Activated CD4-positive, alpha-beta T cell treated with anti-CD3 and anti-CD28 coated beads, Interleukin-10, Interleukin-2, amounts not matched to agents 100 ng/mL and 50 ng/mL, durations not matched to agents 16 hours and 8 hours (primary cell): ENCODE data around the gene GRIK4.

Experiments
- DNase-seq: peaks from one replicate; pipeline ENCODE4 v3.0.0-alpha.2; 2020

Gene GRIK4

DNA sequence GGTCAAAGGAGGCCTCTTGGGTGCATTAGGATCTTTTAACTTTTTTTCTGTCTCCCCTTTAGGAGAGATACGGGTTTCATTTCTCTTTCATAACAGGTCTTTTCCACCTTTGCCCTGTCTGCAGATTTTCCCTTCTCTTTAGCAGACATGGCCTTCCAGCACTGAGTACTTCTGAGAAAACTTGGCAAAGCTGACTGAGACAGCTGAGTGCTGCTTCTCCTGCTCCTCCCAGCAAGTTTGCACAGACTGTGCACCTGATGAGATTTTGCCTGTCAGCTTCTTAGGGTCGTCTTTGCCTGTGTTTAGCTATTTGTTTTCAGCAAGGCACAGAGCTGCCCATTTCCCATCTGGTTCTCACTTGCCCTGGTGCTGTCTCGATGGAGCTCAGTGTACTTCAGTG, 424.8 kb downstream of the GRIK4 start:
- no peak for DNase-seq

- no peak for DNase-seq
These were observed 426.0 kb downstream of the GRIK4 start for GRCh38 chr11:120937501-120937900.

DNA sequence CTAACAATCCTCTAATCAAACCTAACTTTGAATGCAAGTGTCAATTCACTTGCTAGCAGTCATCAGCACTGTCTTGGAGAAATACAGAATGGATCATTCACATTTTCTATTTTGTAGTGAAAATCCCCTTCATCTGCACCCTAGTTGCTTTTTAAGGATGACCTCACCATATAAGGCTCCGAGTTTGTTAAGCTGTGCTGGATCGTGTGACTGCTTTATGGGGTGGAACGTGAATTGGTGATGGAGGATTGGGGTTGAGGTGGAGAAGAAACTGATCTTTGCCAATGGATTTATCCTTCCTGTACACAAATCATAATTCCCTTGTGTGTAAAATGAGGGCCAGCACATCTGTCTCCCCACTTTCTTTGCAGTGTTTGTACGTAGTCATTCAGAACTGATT, 426.7 kb downstream of the GRIK4 start:
- no peak for DNase-seq

- DNase-seq: no peak
These were observed 428.8 kb downstream of the GRIK4 start for GRCh38 chr11:120940160-120940848.

- no peak for DNase-seq
These were observed 429.5 kb downstream of the GRIK4 start for GRCh38 chr11:120941000-120941399.

DNA sequence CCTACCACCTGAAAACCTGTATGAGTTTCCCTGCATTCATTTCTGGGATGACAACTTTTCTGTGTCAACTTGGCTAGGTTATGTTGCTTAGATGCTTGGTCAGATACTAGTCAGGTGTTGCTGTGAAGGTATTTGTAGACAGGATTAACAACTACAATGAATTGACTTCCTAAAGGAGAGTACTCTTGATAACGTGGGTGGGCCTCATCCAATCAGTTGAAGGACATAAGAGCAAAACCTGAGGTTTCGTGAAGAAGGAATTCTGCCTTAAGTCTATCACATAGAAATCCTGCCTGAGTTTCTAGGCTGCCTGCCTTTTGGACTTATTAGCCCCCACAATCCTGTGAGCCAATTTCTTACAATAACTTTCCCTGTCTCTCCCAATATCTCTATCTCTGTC, 431.2 kb downstream of the GRIK4 start:
- DNase-seq: no peak

DNA sequence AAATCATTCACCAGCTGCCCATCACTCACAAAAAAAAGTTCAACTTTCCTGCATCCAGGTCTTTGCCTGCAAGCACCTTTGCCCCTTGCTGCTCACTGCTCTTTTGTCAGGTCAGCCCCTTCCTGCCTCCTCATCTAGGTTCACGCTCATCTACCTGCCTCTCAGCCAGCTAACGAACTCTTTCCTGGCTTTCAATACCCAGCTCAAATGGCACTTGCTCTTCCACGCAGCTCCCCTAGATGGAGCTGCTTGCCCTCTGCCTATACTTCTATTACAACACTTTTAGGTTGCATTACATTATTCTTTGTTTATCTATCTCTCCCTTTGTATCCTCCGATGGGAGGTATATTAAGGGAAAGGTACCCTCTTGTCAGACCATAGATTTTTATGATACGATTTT, 433.5 kb downstream of the GRIK4 start:
- no peak for DNase-seq

GRCh38 chr11:120950880-120951279, 439.3 kb downstream of the GRIK4 start:
- DNase-seq: no peak

- DNase-seq: peak; percentile 71
These were observed 441.2 kb downstream of the GRIK4 start for GRCh38 chr11:120952461-120953434.

GRCh38 chr11:120954381-120954780, 442.8 kb downstream of the GRIK4 start:
- DNase-seq: no peak

DNA sequence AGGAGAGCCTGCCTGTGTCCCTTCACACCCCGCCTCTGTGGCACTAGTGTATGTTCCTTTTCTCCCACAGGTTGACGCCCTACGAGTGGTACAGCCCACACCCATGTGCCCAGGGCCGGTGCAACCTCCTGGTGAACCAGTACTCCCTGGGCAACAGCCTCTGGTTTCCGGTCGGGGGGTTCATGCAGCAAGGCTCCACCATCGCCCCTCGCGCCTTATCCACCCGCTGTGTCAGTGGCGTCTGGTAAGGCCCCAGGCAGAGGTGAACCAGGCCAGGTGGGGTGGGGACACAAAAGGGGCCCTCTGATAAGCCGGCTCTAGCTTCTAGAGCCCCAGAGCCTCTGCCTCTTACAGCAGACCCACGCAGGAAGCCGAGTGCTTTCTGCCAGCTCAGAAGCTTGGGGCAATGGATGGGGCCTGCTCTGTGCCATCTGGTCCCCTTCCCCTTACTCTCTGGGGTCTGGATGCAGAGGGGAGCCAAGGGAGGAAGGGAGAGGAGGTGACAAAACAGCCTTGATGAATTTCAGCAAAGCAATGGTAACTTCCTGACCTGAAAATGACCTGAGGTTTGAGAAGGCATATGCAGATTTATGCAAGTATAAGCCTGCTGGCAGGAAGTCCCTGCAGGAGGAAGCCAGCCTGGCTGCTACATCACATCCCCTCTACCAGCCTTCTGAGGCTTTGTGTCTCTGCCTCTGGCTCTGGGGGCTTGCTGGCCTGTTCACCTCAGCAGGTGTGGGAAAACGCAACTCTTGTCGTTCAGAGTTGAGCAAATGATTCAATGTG, 445.4 kb downstream of the GRIK4 start:
- DNase-seq: peak; percentile 5

- no peak for DNase-seq
These were observed 446.6 kb downstream of the GRIK4 start for GRCh38 chr11:120958185-120958584.

DNA sequence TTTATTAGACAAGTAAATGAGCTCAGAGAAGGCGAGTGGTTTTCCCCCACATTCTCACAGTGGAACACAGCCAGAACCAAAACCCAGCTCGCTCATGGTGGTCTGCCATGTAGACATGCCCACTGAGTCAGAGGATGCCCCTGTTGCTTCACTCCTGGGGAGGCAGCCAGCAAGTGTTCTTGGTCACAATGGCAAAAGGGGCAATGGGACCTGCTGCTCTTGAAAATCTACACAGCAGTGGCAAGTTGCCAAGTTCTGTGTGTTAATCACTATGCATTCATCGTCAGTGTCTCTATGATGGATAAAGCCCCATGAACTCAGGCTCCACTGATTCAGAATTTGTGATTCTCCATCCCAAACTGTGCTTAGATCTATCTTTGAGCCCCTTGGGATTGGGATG, 447.6 kb downstream of the GRIK4 start:
- no peak for DNase-seq

DNA sequence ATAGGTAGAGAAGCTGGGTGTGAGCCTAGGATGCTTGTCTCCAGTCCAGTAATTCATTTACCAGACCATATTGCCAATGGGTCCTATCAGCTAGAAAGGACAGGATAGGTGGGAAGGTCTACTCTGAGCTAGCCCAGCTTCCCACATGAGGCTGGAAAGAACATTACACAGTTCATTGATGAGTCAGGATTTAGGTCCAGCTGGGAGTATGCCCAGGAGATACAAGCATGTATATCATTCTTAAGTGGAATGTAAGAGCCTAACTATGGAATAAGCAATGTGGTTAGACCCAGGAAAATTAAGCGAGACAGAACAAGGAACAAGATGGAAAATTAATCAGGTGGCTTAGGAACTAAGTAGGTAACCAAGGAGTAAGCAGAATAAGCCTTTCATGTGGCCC, 453.3 kb downstream of the GRIK4 start:
- no peak for DNase-seq

DNA sequence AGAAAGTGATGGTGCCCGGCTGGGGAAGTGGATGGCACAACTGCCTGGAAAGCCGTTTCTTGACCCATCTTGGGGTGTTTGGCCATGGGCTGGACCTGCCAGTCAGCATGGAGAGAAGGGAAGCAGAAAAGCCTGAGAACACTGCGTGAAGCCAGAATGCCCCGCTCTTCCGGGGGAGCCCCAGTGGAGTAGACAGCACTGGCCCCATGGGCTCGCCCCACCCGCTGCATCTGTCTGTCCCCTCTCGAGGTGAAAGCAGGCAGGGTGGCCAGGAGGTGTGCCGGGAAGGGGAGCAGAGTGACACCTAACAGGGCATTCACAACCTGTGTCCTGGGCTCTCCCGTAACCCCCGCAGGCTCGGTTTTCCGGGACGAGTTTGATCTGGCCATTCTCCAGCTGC, 455.3 kb downstream of the GRIK4 start:
- no peak for DNase-seq

DNA sequence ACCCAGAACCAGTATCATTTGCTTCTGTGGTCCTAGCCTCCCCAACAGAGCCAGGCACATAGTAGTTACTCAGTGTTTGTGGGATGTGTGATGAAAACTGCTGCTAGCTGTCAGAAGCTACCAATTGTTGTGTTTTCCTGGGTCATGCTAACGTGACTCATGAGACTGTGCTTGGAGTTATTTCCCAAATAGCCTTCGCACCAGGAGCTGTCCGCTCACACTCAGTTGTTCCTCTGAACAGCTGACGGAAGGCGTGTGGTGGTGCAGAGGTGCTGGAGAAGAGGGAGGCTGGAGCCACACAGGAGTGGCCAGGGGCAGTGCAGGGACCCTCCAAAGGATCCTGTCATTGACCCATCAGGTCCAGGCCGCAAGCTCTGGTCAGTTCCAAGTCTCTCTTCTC, 458.4 kb downstream of the GRIK4 start:
- no peak for DNase-seq

DNA sequence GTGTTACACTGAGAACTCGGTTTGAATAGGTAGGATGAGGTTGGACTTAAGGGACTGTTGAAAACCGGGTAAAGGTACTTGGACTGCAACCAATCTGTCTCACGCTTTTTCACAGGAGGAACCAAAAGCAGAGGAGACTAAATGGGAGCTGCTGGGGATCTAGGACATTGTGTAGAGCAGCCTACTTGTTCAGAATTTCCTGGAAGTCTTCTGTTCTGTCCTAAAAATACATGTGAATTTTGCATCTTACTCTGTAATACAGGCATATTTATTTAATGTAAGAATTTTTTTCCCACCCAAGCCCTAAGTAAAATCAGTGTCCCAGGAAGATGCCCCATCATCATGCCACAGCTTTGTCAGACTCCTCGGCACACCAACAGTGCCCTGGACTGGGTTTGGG, 460.3 kb downstream of the GRIK4 start:
- DNase-seq: no peak

DNA sequence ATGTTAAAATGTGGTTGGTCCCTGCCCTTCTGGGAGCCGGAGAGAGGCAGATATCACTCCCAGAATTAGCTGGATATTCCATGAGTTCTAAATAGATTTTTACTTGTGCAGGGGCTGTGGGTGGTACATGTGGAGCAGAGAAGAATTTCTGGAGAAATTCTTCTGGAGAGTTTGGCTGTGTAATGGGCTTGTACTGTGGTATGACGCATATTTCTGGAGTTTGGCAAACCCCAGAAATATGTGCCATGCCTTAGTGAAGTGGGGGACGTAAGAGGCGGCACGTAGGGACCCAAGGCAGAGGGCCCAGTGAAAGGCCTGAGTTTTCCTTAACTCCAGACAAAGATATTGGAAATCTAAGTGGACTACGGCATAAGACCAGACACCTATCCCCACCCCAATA, 461.1 kb downstream of the GRIK4 start:
- no peak for DNase-seq

GRCh38 chr11:120973501-120973900, 462.0 kb downstream of the GRIK4 start:
- no peak for DNase-seq

DNA sequence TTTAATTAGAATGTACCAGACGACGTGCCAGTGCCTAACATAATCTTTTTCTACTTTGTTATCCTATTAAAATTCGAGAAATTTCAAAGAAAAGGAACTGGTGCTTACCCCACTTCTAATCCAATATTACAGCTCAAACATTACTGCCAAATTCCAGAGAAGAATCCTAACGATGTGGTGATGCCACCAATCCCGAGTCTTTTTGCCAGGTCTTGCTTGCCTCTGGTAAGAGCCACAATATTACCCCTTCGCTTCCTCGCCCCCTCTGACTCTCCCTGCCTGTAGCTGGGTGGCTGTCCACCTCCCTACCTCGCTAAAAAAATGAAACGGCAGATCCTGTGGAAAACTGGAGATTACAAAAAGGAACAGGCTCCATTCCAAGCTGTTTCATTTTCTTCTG, 462.9 kb downstream of the GRIK4 start:
- no peak for DNase-seq

DNA sequence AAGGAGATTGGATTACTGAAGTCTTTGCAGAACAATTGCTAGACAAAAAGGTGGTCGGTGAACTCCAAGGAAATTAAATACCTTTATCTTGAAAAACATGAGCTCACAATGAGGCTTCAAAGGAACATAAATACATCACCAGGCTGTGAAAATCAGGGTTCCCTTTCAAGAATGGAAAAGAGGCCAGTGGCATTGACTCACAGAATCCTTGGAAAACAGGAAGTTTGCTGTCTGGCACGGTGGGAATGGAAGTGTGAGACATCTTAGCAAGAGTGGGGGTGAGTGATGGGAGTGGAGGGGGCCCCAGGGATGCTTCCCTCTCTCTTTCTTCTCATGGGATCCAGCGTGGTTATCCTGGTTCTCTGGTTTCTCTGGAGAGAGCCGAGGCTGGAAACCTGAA, 463.4 kb downstream of the GRIK4 start:
- DNase-seq: no peak

DNA sequence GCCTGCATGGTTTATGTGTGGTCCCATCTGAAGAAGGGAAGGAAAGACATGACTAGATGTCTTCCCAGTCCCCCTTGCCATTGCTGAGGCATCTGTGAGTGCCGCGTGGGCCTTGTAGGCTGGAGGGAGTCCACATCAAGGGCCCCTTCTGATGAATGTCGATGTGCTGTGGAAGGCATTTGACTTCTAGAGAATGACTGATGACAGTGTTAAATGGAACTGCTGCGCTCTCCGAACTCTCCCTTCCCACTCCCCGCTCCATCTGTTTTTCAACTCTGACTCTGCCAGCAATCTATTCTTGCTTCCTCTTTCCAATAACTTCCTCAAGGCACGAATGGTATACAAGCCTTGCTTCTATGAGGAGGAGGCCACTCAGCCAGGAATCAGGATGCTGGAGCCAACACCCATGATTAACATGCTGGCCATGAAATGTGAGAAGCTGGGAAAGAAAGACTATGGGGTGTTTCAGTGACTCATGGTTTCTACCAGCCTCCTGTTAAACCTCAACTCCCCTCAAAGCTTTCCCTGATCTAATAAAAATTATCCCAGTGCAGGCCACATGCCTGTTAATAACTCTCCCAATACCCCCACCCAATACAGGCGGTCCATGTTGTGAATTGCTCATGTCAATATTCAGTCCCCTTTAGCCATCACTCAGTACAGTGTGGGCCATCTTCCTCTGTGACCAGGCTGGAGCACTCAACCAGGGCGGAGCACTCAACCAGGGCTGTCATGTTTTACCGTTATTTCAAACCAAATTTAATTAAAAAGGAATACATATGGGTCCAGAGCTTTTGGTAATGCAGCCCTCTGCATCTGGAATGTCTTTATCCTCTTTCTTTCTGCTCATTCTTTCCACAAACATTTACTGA, 466.0 kb downstream of the GRIK4 start:
- no peak for DNase-seq
